PC-9 (cell line): ENCODE data around the gene ZNF407.

Source experiments
- CTCF ChIP-seq: fragments of 200-600 bp; sonication (generic); conservative IDR thresholded peaks from 2 replicates; pipeline ENCODE4 v1.6.1; 2017; ENCODE audit warnings: mixed run types, antibody characterized with exemption, mild to moderate bottlenecking, moderate library complexity
- EZH2 ChIP-seq: fragments of 200-600 bp; sonication (generic); IDR thresholded peaks from 2 replicates; pipeline ENCODE4 v1.8.0; 2017; ENCODE audit warnings: antibody characterized with exemption, low read depth

DNA sequence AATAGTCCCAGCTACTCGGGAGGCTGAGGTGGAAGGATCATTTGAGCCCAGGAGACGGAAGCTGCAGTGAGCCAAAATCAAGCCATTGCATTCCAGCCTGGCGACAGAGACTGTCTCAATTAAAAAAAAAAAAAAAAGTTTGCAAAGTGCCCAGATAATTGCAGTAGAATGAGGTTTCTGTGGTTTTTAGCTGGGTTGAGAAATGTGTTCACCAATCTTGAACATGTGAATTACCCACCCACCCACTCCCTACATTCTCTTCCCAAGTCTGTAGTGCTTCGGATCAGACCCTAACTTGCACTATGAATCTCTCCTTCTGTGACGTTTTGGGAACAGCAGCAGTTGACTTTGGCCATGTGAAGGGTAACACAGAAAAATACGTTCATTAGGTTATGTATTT lies 363.9 kb downstream of the ZNF407 start:
- TF ChIP-seq CTCF (no peak), EZH2 (no peak)
